GM18909 (cell line): ENCODE results near the gene JAZF1.

Source experiments
- ATAC-seq: cut with Tn5 transposase; IDR thresholded peaks from one replicate; pipeline ENCODE4 v1.9.1; 2021; ENCODE audit warnings: mild to moderate bottlenecking; ENCODE audit not compliant: unreplicated experiment, poor library complexity

JAZF1 gene

DNA sequence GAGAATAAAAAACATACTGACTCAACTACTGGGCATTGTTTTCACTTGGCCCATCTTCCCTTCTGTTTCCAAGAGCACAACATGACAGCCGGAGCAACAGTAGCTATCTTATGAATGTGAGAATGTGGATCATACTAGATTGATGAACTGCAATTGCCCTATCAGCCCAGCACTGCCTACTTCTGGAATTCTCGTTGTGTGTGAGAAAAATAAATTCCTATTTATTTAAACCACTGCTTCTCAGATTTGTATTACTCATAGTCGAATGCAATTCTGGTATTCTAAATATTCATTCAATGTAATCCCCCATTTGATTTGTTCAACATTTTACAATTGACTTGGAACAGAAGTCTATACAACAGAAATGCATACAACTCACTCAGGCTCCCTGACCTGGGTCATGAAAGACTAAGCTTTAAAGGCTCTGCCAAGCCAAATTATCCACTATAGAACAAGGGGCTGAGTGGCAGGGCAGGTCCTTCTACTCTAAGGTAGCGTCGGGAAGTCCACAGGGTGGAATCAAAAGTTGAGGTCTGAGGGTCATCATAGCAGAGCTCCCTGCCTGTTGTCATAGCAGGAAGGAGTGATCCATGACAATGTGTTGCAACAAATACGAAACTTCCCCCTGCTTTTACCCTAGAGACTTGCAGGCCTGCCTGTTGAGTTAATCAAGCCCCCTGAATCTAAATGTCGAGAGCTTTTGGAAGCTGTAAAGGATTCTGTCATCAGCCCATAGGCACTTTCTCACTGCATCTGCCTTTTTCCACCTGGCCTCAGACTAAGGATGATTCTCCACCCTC, 12.4 kb upstream of the JAZF1 start:
- no peak for ATAC-seq

DNA sequence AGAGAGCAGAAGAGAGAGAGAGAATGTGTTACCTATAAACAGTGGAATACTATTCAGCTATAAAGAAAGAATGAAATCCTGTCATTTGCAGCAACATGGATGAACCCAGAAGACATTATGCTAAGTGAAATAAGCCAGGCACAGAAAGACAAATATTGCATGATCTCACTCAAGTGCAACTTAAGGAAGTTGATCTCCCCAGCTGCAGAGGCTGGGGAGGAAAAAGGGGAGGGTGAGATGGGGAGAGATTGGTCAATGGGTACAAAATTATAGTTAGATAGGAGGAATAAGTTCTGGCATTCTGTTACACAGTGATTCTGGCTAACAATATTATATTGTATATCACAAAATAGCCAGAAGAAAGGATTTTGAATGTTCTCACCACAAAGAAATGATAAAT, 11.2 kb upstream of the JAZF1 start:
- ATAC-seq = no peak

GRCh38 chr7:28191184-28191583, 10.6 kb upstream of the JAZF1 start:
- no peak for ATAC-seq

DNA sequence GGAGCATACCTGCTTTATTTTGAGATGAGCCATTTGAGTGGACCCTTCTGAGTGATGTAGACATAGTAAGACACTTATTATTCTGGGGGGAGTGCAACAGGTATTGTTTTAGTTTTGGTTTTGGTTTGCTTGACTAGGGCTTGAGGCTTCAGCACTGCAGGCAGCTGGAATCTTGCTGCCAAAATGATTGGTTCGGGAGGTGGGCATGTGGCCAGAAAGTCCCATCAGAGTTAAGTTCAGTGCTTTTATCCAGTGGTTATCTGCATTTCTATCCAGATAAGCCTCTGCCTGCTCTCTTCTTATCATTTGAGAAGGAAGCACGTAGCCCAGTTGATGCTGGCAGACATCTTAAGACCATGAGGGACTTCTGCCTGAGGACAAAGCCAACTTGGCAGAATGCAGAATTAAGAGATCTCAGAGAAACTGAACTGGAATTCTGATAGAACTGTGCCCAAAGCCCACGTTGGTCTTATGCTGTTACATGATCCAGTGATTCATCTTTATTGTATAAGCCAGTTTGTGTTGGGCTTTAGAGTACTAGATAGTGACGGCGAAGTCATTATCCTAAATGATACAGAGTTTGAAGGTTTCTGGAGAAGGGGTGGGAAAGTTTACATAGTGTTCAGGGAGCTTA, 9.6 kb upstream of the JAZF1 start:
- no peak for ATAC-seq

GRCh38 chr7:28187012-28187411, 6.4 kb upstream of the JAZF1 start:
- ATAC-seq = no peak

DNA sequence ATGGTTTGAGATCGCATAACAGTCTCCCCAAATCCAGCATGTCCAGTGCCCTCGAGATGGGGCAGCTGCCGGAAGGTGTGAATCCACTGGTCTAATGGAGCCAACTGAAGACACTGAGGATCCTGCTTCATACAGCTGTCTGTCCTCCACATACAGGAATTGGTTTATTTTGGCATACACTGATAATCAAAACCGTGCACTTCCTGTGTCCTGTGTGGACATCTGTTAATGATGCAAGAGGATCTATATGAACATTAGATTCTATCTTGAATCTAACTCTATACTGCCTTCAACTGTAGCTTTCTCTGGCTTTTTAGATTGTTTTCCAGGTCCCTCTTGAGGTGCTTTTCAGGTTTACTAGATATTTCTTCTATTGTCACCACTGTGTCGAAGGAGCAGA, 3.0 kb upstream of the JAZF1 start:
- no peak for ATAC-seq

- ATAC-seq = no peak
These were observed 1.5 kb upstream of the JAZF1 start for GRCh38 chr7:28182071-28182471.

DNA sequence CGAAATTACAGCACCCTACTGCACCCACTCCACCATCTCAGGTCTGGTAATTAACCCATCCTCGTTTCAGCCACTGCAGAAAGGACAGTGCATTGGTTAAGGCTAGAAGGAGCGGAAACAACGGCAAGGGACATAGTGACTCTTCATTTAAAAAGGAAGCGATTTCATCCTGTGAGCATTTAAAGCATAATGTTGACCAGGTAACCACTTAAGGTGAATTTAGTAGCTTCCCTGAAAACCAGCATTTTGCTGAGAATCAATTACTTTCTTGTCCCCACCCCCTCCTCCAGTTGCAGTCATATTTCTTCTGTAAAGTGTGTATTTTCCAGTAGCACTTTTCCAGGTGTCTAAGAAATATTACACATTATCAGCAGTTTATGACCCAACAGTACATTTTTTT, 821 bp upstream of the JAZF1 start:
- ATAC-seq = no peak

DNA sequence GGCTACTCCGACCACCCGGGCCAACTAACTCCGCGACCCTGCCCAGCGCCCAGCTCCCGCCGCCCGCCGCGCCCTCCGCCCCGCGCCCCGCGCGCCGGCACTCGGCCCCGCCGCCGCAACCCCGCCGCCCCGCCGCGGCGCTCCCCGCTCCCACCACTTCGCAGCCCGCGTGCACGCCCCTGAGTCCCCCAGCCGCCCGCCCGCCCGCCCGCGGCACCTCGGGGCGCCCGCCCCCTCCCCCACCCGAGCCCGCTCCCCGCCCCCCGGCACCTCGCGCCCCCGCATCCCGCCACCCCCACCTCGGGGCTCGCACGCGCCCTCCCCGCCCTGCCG, 598 bp downstream of the JAZF1 start:
- ATAC-seq = no peak

DNA sequence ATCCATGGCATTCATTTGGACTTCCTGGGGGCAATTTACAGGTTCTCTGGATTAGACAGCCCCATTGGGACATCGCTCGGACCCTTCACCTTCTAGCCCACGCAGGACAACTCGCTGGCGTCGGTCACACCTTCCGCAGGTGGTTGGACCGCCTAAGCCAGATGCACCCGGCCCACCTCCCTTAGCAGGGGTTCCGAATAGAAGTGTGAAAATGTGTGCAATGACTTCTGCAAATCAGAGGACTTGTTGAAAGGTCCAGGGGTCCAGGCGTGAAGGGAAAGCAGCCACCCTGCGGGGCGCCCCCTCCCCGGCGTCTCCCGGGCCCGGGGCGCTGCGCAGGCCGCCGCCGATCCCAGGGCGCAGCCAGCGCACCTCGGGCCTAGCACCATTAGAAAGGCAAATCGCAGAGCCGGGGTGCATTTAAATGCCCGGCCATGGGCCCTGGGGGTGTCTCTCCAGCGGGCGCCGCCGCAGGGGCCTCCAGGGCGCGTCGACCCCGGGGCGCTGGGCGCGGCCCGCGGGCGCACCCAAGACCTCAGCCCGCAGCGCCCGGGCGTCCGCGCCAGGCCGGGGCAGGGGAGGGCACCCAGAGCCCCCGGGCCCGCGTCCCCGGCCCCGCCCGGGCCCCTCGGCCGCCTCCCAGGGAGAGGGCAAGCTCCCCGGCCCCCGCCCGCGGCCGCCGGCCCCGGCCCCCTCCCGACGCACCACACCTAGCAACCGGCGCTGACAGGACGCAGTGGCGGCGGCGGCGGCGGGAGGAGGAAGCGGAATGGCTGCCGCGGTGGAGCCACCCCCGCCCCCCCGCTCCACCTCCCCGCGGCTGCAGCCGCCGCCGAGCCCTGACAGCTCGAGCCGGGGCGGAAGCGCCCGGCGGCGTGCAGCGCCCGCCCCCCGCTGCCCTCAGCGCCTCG, 1.2 kb downstream of the JAZF1 start:
- ATAC-seq = peak; percentile 77

GRCh38 chr7:28178599-28178998, 2.0 kb downstream of the JAZF1 start:
- no peak for ATAC-seq

GRCh38 chr7:28177836-28178235, 2.8 kb downstream of the JAZF1 start:
- no peak for ATAC-seq

- ATAC-seq = no peak
These were observed 4.0 kb downstream of the JAZF1 start for GRCh38 chr7:28176645-28177044.

DNA sequence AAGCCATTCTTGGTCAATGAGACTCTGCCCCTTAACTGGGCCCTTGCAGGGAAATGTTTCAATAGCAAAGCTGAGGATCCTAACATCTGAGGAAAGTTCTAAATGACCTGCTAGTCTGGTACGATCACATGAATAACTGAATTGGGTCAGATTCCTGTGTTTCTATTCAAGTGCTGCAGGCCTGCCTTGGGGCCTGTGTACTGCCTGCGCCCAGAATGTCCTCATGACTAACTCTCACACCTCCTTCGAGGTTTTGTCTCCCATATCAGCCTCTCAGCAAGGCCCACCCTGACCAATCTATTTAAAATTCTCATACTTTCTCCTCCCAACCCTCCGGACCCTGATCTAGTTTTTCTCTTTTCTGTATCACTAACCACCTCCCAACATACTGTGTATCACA, 4.4 kb downstream of the JAZF1 start:
- no peak for ATAC-seq

GRCh38 chr7:28174901-28175661, 5.5 kb downstream of the JAZF1 start:
- ATAC-seq = no peak

DNA sequence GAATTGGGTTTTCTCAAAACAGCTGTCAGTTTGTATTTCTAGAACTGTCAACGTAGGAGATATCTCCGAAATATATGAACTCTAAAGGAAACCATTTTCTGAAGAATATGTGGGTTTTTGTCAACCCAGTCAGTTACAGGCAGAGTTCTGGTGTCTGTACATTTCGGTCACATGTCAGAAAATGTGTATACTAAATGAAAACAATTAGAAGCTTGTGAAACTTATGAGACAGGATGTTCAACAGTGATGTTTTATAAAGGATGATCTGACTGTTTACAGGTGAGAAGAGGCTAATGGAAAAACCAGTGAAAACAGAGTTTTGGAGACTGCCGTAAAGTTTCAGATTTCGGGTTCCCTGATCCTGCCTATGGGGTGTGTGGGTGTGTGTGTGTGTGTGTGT, 6.2 kb downstream of the JAZF1 start:
- ATAC-seq = no peak

DNA sequence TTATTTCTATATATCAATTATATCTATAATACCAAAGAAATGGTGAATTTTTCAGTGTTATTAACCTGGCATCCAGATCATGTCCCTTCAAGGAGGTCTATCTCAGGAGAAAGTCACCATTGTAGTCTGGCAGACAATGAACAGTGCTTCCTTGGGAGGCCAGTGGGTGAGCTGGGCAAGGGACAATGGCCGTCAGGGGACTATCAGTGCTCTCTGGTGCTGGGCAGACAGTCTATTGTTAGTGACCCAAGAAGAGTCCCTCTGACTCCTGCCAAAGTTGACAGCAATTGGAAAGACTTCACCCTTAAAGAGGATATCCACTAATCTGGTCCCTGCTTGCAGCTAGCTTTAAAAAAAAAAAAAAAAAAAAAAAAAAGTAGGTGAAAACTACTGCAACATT, 7.1 kb downstream of the JAZF1 start:
- ATAC-seq = no peak

GRCh38 chr7:28172958-28173357, 7.6 kb downstream of the JAZF1 start:
- no peak for ATAC-seq

DNA sequence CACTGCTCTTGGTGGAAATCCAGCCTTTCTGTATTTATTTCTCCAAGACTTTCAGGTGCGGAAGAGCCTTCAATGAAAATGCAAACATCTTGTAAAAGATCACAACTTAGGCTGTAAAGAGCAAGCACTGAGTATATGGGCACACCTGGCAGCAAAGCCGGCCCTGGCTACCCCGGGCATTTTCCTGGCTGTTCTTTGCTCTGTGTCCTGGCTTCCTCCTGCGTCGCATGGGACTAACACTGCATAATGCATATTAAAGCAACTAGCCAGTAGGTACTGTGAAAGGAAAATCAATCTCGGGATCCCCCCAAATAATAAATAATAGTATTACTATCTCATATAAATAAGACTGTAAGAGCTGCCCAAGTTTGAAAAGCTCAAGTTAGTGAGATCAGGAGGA, 9.9 kb downstream of the JAZF1 start:
- no peak for ATAC-seq

DNA sequence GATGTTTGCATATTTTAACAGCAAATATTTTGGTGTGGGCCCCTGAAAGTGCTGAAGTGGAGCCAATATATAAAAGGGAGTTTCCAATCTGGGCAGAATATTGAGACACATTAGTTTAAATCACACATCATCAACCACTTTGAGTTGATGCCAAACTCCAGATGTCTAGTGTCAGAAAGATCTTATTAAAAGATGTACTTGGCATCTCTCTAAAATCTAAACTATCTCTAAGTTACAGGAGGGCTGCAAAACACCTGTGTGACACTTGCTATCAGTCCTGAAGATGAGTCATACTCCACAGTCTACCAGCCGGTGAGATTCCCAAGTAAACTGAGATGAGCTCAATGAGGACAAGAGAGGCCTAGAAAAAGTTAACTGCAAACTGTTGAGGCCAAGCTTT, 11.4 kb downstream of the JAZF1 start:
- ATAC-seq = no peak
